GM12875 (cell line): Measurements from ENCODE around the gene BUB1.

ENCODE experiments used
- H3K4me3 ChIP-seq: one replicate; pipeline ENCODE4 v1.5.1; 2011; ENCODE audit warnings: low read depth, low read length, control low read depth
- CTCF ChIP-seq: IDR thresholded peaks from 2 replicates; pipeline ENCODE4 v1.5.1; 2011; ENCODE audit warnings: low read depth, mild to moderate bottlenecking, control low read depth, inconsistent platforms, low read length, moderate library complexity, borderline replicate concordance; ENCODE audit not compliant: insufficient read depth

The BUB1 gene

GRCh38 chr2:110718382-110718781 lies 40.5 kb upstream of the BUB1 start:
- TF ChIP-seq CTCF: no peak
- no peak overlapping the region for H3K4me3 ChIP-seq

GRCh38 chr2:110717734-110718133 lies 39.9 kb upstream of the BUB1 start:
- H3K4me3 ChIP-seq: no peak overlapping the region
- TF ChIP-seq CTCF: no peak

- no peak overlapping the region for H3K4me3 ChIP-seq
- TF ChIP-seq CTCF: no peak
Measured at GRCh38 chr2:110716959-110717645, 39.2 kb upstream of the BUB1 start.

GRCh38 chr2:110714452-110715224 lies 36.8 kb upstream of the BUB1 start:
- no peak for TF ChIP-seq CTCF
- no peak overlapping the region for H3K4me3 ChIP-seq

GRCh38 chr2:110713513-110714362 lies 35.9 kb upstream of the BUB1 start:
- TF ChIP-seq CTCF: no peak
- no peak overlapping the region for H3K4me3 ChIP-seq

- H3K4me3 ChIP-seq: no peak overlapping the region
- no peak for TF ChIP-seq CTCF
Measured at GRCh38 chr2:110712737-110713136, 34.9 kb upstream of the BUB1 start.

- H3K4me3 ChIP-seq: no peak overlapping the region
- TF ChIP-seq CTCF: no peak
Measured at GRCh38 chr2:110708455-110708854, 30.6 kb upstream of the BUB1 start.
